HG02973 (cell line): ENCODE measurements around the gene MTX1.
"Not testable (repeated sequence)": the region's sequence is repeated elsewhere in the genome, so short reads cannot be mapped to it uniquely, and the experiment has no call there.

Experiments
- ATAC-seq: cut with Tn5 transposase; IDR thresholded peaks from one replicate; pipeline ENCODE4 v1.9.1; 2021; ENCODE audit warnings: moderate library complexity; ENCODE audit not compliant: unreplicated experiment

The MTX1 gene

GRCh38 chr1:155232001-155232978, 23.8 kb downstream of the MTX1 start:
- not testable (repeated sequence) for ATAC-seq

GRCh38 chr1:155233502-155233901, 25.0 kb downstream of the MTX1 start:
- not testable (repeated sequence) for ATAC-seq

- ATAC-seq = not testable (repeated sequence)
These were observed 26.9 kb downstream of the MTX1 start for GRCh38 chr1:155235375-155235774.

GRCh38 chr1:155236451-155236850, 28.0 kb downstream of the MTX1 start:
- no peak for ATAC-seq

GRCh38 chr1:155241069-155241679, 32.7 kb downstream of the MTX1 start:
- no peak for ATAC-seq

GRCh38 chr1:155241841-155242264, 33.4 kb downstream of the MTX1 start:
- no peak for ATAC-seq

- no peak for ATAC-seq
These were observed 34.4 kb downstream of the MTX1 start for GRCh38 chr1:155242805-155243358.

- peak; percentile 82 for ATAC-seq
These were observed 36.1 kb downstream of the MTX1 start for GRCh38 chr1:155244368-155245162.

GRCh38 chr1:155245163-155245524, 36.6 kb downstream of the MTX1 start:
- ATAC-seq = no peak

GRCh38 chr1:155246796-155247195, 38.3 kb downstream of the MTX1 start:
- not testable (repeated sequence) for ATAC-seq

GRCh38 chr1:155247667-155248553, 39.4 kb downstream of the MTX1 start:
- ATAC-seq = no peak

GRCh38 chr1:155250246-155250632, 41.7 kb downstream of the MTX1 start:
- no peak for ATAC-seq

GRCh38 chr1:155250633-155251449, 42.3 kb downstream of the MTX1 start:
- peak; percentile 77 for ATAC-seq

GRCh38 chr1:155251566-155251965, 43.1 kb downstream of the MTX1 start:
- ATAC-seq = no peak

GRCh38 chr1:155253208-155253607, 44.7 kb downstream of the MTX1 start:
- no peak for ATAC-seq

GRCh38 chr1:155253797-155254196, 45.3 kb downstream of the MTX1 start:
- ATAC-seq = no peak

GRCh38 chr1:155254228-155254713, 45.8 kb downstream of the MTX1 start:
- no peak for ATAC-seq

- ATAC-seq = no peak
These were observed 46.3 kb downstream of the MTX1 start for GRCh38 chr1:155254714-155255242.
